ENCODE measurements around the gene SRA1.

DNA sequence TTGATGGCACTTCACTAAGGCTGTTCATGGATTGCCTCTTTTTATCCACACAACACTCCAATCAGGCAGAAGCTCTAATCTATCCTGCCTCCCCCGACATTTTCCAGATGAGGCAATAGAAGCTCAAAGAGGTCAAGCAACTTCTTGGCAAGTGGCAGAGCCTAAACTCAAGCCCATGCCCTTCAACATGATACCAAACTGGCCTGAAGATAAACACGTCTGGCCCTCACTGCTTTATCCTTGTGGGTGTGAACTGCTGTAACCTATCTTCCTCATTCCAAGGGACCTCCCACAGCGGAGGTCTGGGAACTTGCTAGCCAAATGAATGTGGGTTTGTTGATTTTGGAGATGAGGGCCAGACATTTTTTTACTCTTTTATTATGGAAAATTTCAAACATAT lies 16.9 kb upstream of the SRA1 start:
- no peak for TF ChIP-seq CTCF (IDR thresholded peaks at IDR 0.05; ENCODE audit: insufficient read depth, low read length)
- TF ChIP-seq POLR2AphosphoS5 (IDR thresholded peaks at IDR 0.05; ENCODE audit: low read depth): no peak
- TF ChIP-seq, protein P1, sequence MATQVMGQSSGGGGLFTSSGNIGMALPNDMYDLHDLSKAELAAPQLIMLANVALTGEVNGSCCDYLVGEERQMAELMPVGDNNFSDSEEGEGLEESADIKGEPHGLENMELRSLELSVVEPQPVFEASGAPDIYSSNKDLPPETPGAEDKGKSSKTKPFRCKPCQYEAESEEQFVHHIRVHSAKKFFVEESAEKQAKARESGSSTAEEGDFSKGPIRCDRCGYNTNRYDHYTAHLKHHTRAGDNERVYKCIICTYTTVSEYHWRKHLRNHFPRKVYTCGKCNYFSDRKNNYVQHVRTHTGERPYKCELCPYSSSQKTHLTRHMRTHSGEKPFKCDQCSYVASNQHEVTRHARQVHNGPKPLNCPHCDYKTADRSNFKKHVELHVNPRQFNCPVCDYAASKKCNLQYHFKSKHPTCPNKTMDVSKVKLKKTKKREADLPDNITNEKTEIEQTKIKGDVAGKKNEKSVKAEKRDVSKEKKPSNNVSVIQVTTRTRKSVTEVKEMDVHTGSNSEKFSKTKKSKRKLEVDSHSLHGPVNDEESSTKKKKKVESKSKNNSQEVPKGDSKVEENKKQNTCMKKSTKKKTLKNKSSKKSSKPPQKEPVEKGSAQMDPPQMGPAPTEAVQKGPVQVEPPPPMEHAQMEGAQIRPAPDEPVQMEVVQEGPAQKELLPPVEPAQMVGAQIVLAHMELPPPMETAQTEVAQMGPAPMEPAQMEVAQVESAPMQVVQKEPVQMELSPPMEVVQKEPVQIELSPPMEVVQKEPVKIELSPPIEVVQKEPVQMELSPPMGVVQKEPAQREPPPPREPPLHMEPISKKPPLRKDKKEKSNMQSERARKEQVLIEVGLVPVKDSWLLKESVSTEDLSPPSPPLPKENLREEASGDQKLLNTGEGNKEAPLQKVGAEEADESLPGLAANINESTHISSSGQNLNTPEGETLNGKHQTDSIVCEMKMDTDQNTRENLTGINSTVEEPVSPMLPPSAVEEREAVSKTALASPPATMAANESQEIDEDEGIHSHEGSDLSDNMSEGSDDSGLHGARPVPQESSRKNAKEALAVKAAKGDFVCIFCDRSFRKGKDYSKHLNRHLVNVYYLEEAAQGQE (IDR thresholded peaks at IDR 0.05; ENCODE audit: insufficient replicate concordance, low read depth): no peak
- no peak for TF ChIP-seq SPI1 (IDR thresholded peaks at IDR 0.05; ENCODE audit: borderline replicate concordance, low read depth)

Measured in HL-60 (cell line).